Measurements from ENCODE around the gene PNLIPRP2.

Gene PNLIPRP2

DNA sequence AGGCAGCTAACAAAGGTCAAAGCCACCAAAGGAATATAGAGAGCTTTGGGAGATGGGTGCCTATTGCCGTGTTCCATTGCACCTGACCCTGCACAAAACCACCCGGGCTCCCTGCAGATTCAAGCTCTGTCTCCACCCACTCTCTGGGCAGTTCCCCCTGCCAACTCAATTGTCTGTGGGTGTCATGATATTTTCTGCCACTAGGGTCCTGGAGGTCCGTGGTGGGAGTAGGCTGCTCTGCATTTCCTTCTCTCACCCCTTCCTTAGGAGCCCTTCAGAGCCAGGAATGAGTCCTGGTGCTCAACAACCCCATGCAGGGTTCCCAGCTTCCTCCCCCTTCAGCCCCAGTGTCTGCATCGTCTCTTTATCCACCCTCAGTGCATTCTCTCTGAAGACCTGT is 34.1 kb downstream of the PNLIPRP2 start:
- in situ Hi-C loops (cut with MboI; ENCODE audit: low sequenced_read_pairs) = no loop called here

DNA sequence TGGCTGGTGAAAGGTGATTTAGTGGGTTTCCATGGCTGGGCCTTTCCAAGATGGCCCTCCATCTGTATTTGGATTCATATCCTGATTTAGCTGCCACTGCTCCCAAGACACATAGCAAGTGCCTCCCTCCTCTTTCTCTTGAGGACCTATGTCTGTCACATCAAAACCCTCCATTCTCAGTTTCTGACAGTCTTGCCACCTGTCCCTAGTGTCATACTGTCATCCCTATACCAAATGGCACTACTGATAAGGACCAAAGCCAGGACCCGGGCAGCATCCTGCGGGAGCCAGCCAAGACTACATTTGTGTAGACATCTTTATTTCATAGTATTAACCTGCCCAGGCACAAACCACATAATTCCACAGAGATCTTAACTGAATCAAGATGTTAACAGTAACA is 34.8 kb downstream of the PNLIPRP2 start:
- in situ Hi-C loops (cut with MboI; ENCODE audit: low sequenced_read_pairs) = no loop called here

DNA sequence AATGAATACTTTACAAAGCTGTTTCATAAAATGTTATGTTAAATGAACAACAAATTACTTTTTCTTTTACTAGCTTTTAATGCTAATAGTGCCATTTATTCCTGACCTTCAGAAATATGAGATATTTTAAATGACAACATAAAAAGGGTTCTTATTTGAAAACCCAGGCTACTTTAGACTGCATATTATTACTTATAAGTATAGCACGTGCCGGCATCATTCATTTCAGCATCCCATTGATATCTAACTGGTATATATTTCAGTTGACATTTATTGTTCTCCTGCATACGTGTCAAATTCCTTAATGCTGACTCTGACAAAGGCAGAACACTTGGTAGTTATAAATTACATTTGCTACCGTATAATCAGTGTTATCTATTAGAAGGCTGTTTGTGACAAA is 35.3 kb downstream of the PNLIPRP2 start:
- in situ Hi-C loops (cut with MboI; ENCODE audit: low sequenced_read_pairs) = no loop called here

DNA sequence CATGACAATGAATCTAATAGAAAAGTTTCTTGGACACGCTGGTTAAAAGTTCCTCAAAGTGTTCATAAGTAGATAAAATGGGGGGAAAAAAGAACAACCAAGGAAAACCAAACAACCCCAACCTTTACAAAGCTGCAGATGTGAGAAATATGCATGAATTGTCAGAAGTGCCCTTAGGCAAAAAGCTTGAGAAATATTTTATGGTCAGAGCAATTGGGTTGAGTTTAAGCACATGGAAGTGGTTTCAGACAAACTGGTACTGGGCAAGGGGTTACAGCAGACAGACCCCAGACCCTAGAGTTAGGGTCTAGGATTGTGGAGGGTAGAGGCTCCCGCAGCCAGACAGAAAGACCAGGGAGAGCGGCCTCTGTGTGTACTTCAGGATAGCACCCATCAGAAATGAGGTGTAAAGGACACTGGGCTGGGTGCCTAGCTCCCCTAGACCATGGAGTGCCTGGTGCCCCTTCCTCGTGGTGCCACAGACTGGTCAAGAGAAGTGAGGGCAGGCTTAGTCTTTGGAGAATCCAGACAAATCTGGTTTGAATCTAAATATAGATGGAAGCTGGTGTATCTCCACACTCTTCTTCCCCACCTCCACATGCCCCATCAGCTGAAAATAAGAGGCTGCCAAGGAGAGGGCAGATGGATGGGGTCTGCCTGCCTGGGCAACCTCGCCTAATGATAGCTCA is 37.3 kb downstream of the PNLIPRP2 start:
- in situ Hi-C loops (cut with MboI; ENCODE audit: low sequenced_read_pairs) = no loop called here

DNA sequence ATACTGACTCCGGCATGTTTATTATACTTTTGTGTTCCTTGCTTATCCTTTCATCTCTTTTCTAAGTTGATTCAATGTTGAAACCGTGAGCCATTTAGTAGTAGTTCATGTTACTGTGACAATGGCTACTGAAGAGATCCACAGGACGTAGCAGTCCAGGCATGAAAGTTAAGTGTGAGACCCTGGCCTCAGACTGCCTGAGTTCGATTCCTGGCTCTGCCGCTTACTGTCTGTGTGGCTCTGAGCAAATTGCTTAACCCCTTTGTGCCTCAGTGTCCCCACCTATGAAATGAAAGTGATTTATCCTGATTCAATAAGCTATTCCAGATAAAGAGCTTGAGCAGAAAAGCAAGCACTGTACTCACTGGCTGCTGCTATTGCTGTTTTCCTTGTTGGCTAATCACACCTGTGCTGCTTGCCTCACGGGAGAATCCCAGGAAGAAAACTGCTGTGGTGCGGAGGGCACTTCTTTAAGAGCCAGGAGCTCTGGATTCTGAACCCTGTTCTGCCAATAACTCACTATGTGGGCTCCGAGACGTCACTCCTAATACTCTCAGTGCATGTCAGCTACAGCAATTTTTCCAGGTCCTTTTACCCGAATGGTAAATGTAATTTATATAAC is 38.4 kb downstream of the PNLIPRP2 start:
- in situ Hi-C loops (cut with MboI; ENCODE audit: low sequenced_read_pairs) = no loop called here

DNA sequence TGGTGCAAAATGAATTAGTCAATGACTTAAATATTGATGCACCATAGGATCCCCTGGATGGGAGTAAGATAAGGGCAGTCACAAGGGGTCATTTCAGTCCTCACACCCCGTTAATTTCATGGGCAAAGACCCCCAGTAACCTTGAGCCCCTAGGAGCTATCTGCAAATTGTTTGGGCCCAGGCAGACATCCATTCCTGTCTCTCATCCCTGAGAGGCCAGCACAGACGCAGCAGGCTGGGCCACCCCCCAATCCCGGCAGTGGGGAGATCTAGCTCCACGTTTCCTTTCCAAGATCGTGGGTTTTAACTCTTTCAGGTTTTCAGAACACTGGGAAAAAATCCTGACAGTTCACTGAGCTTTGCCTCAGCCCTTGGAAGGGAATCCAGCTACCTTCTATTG is 40.1 kb downstream of the PNLIPRP2 start:
- in situ Hi-C loops (cut with MboI; ENCODE audit: low sequenced_read_pairs) = no loop called here

DNA sequence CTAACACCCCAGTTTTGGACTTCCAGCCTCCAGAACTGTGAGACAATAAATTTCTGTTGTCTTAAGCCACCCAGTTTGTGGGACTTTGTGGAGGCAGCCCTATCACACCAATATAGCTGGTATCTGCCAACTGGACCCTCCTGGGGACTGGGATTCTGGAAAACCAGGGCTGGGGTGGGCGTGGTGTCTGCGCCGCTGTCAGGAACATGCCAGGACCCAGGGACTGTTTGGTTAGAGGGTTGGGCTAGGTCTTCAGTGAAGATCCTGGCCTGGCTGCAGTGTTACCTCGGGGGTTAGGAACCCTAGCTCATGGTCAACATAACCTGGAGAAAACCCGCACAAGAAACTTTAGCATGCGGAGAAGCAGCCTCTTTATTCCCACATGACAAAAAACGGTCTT is 42.6 kb downstream of the PNLIPRP2 start:
- in situ Hi-C loops (cut with MboI; ENCODE audit: low sequenced_read_pairs) = no loop called here

DNA sequence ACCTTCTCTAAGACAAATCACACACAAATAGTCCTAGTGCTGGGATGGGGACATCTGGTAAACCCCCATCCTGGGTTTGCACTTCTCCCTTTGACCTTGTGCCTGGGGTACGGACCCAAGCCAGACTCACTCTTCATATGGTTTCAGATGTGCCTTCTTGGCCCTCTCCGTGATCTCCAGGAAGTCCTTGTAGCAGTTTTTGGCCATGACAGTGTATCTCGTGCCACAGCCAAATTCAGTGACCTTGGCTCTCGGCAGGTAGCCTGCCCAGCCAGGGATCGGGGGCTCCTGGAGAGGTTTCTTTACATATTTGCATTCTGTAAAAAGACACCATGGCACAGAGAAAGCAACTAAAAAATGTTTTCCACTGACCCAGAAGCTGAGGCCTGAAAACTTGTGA is 43.9 kb downstream of the PNLIPRP2 start:
- in situ Hi-C loops (cut with MboI; ENCODE audit: low sequenced_read_pairs) = no loop called here

DNA sequence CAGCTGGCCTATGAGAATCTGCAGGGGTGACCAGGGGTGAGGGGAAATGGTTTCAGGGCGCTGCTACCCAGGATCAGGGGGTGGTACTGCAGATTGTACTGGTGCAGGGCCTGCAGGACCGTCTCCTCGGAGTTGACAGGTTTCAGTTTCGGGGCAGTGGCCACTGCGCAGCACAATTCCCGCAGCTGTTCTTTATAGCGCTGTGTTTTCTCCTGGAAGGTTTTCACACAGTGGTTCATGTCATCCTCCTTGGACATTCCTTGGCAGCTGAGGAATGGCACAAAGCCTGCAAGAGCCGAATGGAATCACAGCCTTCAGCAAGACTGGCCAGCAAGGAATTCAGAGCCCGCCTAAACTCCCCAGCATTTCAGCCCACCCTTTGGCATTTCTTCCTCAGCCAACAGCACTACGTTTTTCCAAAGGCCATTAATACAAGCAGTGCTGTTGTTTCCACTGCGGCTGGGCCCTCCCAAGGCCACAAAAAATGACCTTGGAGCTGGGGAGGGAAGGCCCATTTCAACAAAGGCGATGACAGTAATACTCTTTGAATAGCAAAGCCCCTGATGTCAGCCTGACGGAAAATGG is 44.9 kb downstream of the PNLIPRP2 start:
- in situ Hi-C loops (cut with MboI; ENCODE audit: low sequenced_read_pairs) = no loop called here

DNA sequence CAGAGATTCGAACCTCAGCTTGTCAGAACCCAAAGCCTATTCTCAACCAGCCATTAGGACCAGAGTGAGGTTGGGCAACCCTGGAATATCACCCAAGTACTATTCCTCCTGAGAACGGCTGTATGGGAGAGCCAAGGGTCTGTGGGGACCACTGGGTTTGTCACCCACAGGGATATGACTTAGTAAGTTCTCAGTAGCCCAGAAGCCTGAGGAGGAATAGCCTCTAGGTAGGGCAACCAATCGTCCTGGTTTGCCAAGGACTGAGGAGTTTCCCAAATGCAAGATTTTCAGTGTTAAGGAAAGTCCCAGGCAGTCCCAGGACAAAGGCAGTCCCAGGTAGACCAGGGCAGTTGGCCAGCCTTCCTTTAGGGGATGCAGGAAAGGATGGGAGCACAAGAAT is 46.7 kb downstream of the PNLIPRP2 start:
- in situ Hi-C loops (cut with MboI; ENCODE audit: low sequenced_read_pairs) = no loop called here

DNA sequence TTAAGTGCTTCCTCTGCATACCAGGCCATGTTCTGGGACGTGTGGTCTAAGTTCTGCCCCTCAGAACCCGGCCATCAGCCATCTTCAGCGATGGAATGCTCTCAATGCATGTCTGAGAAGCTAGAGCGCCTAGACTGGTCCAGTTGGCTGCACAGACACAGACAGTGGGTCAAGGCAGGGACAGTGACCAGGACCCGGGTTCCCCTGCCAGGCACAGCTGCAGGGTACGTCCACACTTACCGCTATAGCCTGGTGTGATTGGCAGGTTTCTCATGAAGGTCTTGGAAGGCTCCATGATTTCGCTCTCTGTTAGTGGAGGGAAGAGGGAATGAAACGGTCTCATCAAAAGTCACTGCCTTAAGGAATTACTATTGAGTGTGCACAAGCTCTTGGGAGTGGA is 47.3 kb downstream of the PNLIPRP2 start:
- in situ Hi-C loops (cut with MboI; ENCODE audit: low sequenced_read_pairs) = no loop called here

DNA sequence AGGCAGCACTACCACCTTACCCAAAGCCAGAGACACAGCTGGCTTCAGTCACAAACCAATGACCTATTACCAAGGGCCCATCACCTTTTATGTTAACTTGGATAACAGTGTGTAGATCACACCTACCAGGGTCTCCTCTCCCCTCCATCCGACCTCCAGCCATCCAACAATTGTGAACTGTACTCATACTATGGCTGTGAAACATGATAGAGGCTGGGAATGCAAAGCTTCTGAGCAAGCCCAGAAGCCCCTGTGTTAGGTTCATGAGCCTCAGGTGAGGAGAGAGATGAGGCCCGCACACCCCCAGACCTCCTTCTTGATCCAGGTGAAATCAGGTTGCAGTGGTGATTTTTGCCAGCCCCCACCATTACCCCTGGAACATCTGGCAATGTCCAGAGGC is 47.7 kb downstream of the PNLIPRP2 start:
- in situ Hi-C loops (cut with MboI; ENCODE audit: low sequenced_read_pairs) = no loop called here

DNA sequence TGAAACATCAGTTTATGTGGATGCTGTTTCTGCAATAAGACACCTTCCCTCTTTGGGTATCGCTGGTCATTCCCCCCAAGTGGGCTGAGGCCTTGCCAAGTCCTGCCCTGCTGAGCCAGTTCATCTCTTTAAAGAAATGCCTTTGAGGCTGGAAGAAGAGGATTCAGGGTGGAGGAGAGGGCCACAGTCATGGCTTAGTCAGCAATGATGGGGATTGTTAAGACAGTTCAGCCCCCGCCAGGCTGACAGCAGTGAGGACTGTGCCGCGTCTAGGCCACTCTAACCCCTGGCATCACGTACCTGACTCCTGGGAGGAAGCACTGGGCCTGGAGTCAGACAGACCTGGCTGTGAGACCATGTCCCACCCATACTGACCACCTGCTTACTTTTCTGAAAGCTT is 48.3 kb downstream of the PNLIPRP2 start:
- in situ Hi-C loops (cut with MboI; ENCODE audit: low sequenced_read_pairs) = no loop called here

DNA sequence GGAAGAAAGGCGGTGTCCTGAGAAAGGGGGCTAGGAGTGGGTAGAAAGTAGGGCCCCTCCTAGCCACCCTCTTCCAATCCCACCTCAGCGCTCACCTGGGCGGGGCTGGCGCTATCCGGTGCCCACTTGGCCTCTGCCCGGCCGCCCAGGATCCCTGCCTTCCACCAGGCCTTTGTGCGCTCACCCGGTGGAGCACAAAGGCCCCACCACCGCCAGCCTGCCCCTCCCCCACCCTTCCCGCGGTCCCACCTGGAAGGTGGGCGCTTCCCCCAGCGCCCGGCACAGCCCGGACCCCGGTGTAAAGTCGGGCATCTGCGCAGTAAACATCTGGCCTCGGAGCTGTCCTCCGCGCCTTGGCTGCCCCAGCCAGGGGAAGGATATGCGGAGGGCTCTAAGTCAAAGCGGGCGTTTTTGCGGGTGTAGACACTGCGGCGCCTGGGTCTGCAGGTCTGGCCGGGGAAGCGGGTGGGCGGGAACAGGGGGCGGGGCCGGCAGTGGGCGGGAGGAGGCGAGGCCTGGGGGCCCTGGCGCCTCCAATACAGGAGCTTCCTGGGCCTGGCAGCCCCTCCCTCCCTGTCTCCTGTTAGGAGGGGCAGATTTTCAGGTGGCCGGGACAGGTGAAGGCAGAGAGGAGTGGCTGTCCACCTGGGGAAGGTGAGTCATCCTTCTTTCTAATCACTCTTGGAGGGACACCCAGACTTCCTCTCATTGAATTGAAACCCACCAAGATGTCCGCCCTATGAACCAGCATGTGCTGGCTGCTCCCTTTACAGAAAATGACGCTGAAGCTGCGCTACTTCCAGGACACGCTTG is 49.3 kb downstream of the PNLIPRP2 start:
- in situ Hi-C loops (cut with MboI; ENCODE audit: low sequenced_read_pairs) = no loop called here

DNA sequence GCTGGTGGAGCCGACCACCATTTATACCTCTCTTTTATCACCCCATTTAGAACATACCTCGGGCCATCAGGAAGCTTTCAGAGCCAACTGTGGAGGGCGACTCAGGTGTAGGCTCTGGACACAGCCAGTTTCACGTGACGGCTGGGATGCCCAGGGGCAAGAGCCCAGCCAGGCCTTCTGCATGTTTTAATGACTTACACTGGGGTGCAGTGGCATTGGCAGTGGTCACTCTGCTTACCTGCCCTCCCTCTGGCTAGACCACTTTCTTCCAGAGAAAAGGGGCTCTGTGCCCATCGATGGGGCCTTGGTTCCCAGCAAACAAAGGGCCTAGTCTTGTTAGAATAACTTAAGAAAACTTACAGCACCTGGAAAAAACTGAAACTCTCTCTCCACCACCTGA is 50.0 kb downstream of the PNLIPRP2 start:
- in situ Hi-C loops (cut with MboI; ENCODE audit: low sequenced_read_pairs) = no loop called here

DNA sequence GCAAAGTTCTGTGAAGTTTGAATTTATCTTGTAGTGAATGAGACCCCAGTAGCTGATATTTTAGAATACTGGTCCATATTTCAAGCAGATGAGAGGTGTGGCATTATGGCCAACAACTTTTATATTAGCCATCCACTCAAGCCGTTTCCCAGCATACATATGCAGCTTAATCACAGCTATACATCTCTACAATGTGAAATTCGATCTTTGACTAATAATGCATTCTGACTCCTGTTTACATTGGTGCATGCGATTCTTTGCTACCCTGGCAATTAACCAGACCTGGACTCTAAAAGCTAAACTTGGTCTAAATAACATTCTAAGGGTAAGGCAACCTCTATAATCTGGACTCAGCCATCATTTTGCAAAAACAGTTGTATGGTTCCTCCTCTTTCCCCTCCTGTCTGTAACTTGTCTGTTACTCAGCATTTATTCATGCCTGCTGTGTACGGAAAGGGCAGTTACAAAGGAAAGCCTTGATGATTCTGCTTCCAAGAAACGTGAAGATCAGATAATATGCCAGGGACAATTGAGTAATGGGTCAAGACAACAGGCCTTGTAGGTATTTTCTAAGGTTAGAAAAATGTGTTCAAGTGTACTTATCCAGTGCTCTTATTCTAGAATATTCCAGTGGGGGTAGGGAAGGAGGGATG is 50.6 kb downstream of the PNLIPRP2 start:
- in situ Hi-C loops (cut with MboI; ENCODE audit: low sequenced_read_pairs) = no loop called here

DNA sequence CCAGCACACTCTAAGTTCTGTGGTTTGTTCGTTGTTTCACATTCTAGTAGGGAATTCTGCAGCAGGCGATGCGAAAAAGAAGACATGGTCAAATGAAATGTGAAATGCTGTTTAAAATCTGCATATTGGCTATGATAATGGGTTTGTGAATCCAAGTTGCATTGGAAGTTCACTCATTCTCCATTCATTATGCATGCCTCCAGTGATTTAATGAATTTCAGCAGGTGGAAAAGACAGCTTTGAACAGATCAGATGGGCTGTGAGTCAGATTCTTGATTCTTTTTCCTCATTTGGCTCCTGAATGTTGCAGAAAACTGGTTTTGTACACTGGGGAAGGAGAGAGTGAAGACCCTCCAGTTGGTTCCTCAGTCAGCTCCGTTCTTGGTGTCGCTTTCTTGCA is 52.1 kb downstream of the PNLIPRP2 start:
- in situ Hi-C loops (cut with MboI; ENCODE audit: low sequenced_read_pairs) = no loop called here

DNA sequence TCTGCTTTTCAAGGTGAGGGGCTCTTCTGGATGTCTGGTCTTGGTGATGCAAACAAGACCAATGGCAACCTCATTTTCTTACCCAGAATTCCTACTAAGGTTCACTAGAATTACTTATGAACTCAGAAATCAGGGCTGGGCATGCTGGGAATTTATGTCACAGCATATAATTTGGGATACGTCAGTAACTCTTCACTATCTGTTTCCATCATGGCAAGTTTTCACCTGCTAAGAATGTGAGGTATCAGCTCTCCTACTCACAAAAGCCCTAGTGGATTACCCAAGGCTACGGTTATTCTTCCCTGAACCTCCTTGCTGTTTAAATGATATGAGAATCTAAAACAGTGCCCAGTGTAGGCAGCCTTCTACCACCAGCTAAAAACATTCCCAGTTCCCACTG is 53.1 kb downstream of the PNLIPRP2 start:
- in situ Hi-C loops (cut with MboI; ENCODE audit: low sequenced_read_pairs) = no loop called here

DNA sequence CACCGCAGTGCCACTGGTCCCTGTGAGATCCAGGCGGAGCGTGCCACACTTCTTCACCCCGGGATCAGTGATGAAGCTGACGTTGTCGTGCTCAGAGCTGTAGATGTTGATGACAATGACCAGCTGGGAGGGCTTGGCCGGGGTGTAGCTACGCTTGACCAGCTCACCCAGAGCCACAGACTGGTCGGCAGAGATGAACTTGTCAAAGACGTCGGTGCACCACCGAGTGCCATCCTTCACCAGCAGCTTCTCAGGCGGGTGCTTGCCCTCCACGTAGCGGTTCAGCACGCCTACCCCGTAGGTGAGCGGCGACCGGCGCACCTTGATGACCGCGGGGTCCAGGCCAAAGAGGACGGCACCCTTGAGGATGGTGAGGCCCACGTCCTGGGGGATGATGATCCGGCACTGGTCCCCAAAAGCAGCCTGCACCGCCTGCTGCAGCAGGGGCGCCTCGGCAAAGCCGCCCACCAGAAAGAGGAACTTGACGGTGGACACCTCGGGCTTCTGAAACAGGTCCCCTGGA is 54.2 kb downstream of the PNLIPRP2 start:
- in situ Hi-C loops (cut with MboI; ENCODE audit: low sequenced_read_pairs) = no loop called here

DNA sequence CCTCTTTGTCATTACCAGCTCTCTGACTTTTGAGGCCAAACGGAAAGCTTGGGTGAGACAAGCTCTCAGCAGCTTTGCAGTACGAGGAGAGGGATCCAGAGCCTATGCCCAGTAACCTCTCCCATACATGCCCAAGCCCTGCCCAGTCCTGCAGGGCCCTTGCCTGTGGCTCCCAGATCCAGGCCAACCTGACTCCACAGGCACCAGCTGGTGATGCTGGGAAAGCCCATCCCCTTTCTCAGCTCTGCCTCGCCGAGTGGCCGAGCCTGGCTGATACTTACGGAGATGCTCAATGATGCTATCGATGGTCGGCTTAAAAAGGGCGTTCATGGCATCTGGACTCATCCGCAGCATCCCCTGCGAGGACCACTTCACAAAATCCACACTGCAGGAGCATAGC is 55.4 kb downstream of the PNLIPRP2 start:
- in situ Hi-C loops (cut with MboI; ENCODE audit: low sequenced_read_pairs) = no loop called here

DNA sequence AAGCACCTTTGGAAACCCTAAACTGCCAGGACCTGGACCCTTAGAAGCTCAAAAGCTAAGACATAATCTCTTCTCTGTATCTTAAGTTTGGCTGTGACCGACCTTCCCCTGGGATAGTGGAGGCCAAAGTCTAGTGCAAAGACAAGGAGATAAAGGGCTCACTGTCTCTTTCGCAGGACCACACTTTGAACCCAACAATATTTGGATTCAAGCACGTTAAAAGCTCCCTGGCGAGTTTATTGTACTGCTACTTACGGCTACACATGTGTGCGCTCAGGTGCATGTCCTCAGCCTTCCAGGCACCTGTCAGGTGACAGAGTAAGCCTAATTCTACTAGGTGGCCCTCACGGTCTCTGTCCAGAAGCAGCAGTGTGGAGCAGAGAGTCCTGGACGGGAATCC is 55.9 kb downstream of the PNLIPRP2 start:
- in situ Hi-C loops (cut with MboI; ENCODE audit: low sequenced_read_pairs) = no loop called here
